Measurements from ENCODE around the gene RHOG. TPM values are rescaled to one million over a fixed set of nuclear protein-coding genes. Genes with fewer than 3 reads are reported as not detected.

Gene RHOG
- total RNA-seq, 2 experiments from 2014 or later, result 183 to 190 TPM

- DNase-seq, result no peak
- peaks cover 70% of the 10 kb centered on the region for H3K36me3 Mint-ChIP-seq
- peaks cover 2% of the 10 kb centered on the region for H3K9me3 Mint-ChIP-seq
- H3K4me1 Mint-ChIP-seq, result peaks cover 67% of the 10 kb centered on the region
- peak overlapping the region; percentile 56 for H3K4me3 Mint-ChIP-seq
- H3K27me3 Mint-ChIP-seq, result no peaks in the 10 kb centered on the region
- peak overlapping the region; percentile 81 for H3K27ac Mint-ChIP-seq
Measured at GRCh38 chr11:3832816-3833215, 7.9 kb downstream of the RHOG start.

- H3K36me3 Mint-ChIP-seq, result peaks cover 73% of the 10 kb centered on the region
- peak overlapping the region; percentile 81 for H3K27ac Mint-ChIP-seq
- H3K9me3 Mint-ChIP-seq, result peaks cover 2% of the 10 kb centered on the region
- no peaks in the 10 kb centered on the region for H3K27me3 Mint-ChIP-seq
- DNase-seq, result no peak
- H3K4me3 Mint-ChIP-seq, result peak overlapping the region; percentile 16
- H3K4me1 Mint-ChIP-seq, result peaks cover 58% of the 10 kb centered on the region
Measured at GRCh38 chr11:3831378-3832239, 9.2 kb downstream of the RHOG start.

DNA sequence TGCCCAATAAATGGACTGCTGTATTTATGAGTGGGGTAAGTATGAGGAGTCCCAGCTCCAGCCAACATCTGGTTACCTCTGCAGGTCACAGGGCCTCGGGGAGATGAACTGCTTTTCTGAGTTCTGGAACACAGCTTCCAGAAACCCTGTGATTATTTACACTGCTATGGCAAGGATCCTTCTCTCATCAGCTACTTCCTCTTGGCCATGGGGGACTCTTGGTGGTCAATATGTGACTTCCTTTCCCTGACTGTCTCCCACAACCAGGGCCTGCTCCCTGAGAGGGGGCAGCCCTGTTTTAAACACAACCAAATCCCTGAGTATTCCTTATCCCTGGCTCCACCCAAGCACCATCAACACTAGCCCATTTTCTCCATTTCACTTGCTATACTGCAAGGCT, 10.0 kb downstream of the RHOG start:
- Mint-ChIP-seq H3K36me3 (peaks cover 76% of the 10 kb centered on the region), H3K27me3 (no peaks in the 10 kb centered on the region), H3K4me1 (peaks cover 56% of the 10 kb centered on the region), H3K9me3 (peaks cover 2% of the 10 kb centered on the region), H3K4me3 (no peak overlapping the region), H3K27ac (peak overlapping the region; percentile 81)
- DNase-seq, result no peak

GRCh38 chr11:3830088-3830487, 10.7 kb downstream of the RHOG start:
- peak overlapping the region; percentile 81 for H3K27ac Mint-ChIP-seq
- H3K4me1 Mint-ChIP-seq, result peaks cover 51% of the 10 kb centered on the region

GRCh38 chr11:3827434-3828186, 13.1 kb downstream of the RHOG start:
- Mint-ChIP-seq H3K4me3 (no peak overlapping the region), H3K36me3 (peaks cover 62% of the 10 kb centered on the region), H3K27me3 (no peaks in the 10 kb centered on the region), H3K4me1 (peaks cover 35% of the 10 kb centered on the region), H3K9me3 (no peaks in the 10 kb centered on the region), H3K27ac (no peak overlapping the region)
- no peak for DNase-seq

More at GRCh38 chr11:3830088-3830487, 10.7 kb downstream of the RHOG start:
- no peak overlapping the region for H3K4me3 Mint-ChIP-seq
- no peak for DNase-seq
- peaks cover 75% of the 10 kb centered on the region for H3K36me3 Mint-ChIP-seq
- H3K27me3 Mint-ChIP-seq, result no peaks in the 10 kb centered on the region
- no peaks in the 10 kb centered on the region for H3K9me3 Mint-ChIP-seq

GRCh38 chr11:3826721-3827120, 14.0 kb downstream of the RHOG start:
- no peaks in the 10 kb centered on the region for H3K9me3 Mint-ChIP-seq
- DNase-seq, result no peak
- H3K36me3 Mint-ChIP-seq, result peaks cover 56% of the 10 kb centered on the region
- peak overlapping the region; percentile 82 for H3K27ac Mint-ChIP-seq
- H3K4me3 Mint-ChIP-seq, result no peak overlapping the region
- peaks cover 27% of the 10 kb centered on the region for H3K4me1 Mint-ChIP-seq
- H3K27me3 Mint-ChIP-seq, result no peaks in the 10 kb centered on the region

DNA sequence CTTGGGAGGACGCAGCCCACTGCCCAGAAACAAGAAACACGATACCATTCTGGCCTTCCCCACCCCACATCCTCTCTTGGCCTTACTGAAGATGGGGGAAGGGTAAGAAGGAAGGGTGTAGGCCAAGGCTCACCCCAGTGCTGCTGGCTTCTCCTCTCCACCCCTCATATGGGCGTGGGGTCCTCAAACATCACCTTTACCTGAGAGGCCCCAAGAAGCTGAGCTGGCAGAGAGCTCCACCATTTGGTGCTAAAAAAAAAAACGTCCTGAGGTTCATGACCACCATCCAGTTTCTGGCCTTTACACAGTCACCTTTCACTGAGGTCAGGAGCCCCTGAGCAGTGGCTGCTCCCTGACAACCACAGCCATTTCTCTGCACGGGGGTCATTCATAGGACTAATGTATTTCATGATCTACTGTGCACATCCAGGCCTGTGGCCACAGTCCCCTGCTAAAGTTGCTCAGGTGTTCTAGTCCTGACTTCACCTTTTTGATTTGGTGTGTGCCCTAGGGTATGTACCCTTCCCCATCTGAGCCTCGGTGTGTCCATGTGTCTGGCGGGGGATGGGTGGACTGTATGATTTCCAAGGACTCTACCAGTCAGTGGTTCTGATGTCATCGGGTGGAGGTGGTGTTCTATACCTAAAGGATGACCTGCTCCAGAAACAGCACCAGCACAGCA, 15.1 kb downstream of the RHOG start:
- no peaks in the 10 kb centered on the region for H3K9me3 Mint-ChIP-seq
- peaks cover 17% of the 10 kb centered on the region for H3K4me1 Mint-ChIP-seq
- peak overlapping the region; percentile 8 for H3K4me3 Mint-ChIP-seq
- peaks cover 46% of the 10 kb centered on the region for H3K36me3 Mint-ChIP-seq
- H3K27me3 Mint-ChIP-seq, result no peaks in the 10 kb centered on the region
- peak overlapping the region; percentile 82 for H3K27ac Mint-ChIP-seq
- no peak for DNase-seq

DNA sequence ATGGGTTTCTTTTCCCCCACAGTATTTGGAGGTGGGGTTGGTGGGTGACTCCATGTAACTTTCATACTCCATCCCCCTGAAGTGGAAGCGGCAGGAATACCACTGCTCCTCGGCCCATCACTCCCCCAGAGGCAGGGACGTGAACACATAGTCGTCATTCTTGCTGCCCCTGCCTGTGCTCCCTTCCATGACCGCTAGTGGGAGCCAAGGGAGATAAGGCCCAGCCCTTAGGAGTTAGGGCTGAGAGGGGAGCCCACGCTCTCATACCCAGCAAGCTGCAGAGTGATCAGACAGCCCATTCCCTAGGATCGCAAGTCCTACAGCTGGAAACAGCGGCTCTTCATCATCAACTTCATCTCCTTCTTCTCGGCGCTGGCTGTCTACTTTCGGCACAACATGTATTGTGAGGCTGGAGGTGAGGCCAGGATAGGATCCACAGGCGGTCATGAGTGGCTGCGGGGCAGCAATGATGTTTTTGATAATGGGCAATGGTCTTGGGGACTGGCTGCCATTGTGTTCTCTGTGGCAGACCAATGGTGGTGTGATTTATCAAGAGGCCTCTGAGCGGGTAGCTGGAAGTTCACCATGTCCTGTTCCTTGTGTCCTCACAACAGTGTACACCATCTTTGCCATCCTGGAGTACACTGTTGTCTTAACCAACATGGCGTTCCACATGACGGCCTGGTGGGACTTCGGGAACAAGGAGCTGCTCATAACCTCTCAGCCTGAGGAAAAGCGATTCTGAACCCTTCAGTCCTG, 15.9 kb downstream of the RHOG start:
- Mint-ChIP-seq H3K27ac (peak overlapping the region; percentile 73), H3K36me3 (peaks cover 39% of the 10 kb centered on the region), H3K27me3 (no peaks in the 10 kb centered on the region), H3K9me3 (no peaks in the 10 kb centered on the region), H3K4me3 (no peak overlapping the region), H3K4me1 (peaks cover 17% of the 10 kb centered on the region)
- DNase-seq, result peak; percentile 78

GRCh38 chr11:3823762-3824506, 16.8 kb downstream of the RHOG start:
- peaks cover 17% of the 10 kb centered on the region for H3K4me1 Mint-ChIP-seq
- peaks cover 34% of the 10 kb centered on the region for H3K36me3 Mint-ChIP-seq
- no peak overlapping the region for H3K4me3 Mint-ChIP-seq
- DNase-seq, result no peak
- H3K27me3 Mint-ChIP-seq, result no peaks in the 10 kb centered on the region
- H3K27ac Mint-ChIP-seq, result peak overlapping the region; percentile 40
- H3K9me3 Mint-ChIP-seq, result no peaks in the 10 kb centered on the region

- H3K4me3 Mint-ChIP-seq, result no peak overlapping the region
- H3K27me3 Mint-ChIP-seq, result no peaks in the 10 kb centered on the region
- H3K4me1 Mint-ChIP-seq, result peaks cover 17% of the 10 kb centered on the region
- no peak overlapping the region for H3K27ac Mint-ChIP-seq
- H3K36me3 Mint-ChIP-seq, result peaks cover 34% of the 10 kb centered on the region
- H3K9me3 Mint-ChIP-seq, result no peaks in the 10 kb centered on the region
- no peak for DNase-seq
Measured at GRCh38 chr11:3823303-3823702, 17.5 kb downstream of the RHOG start.

DNA sequence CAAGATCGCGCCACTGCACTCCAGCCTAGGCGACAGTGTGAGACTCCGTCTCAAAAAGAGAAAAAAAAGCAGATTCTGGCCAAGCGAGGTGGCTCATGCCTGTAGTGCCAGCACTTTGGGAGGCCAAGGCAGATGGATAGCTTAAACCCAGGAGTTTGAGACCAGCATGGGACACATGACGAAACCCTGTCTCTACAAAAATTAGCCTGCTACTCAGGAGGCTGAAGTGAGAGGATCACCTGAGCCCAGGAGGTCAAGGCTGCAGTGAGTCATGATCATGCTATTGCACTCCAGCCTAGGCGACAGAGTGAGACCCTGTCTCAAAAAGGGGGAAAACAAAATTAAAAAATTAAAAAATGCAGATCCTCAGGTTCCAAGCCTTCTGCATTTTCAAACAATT, 18.4 kb downstream of the RHOG start:
- Mint-ChIP-seq H3K27ac (no peak overlapping the region), H3K27me3 (no peaks in the 10 kb centered on the region), H3K9me3 (no peaks in the 10 kb centered on the region), H3K4me3 (no peak overlapping the region), H3K4me1 (peaks cover 17% of the 10 kb centered on the region), H3K36me3 (peaks cover 28% of the 10 kb centered on the region)
- DNase-seq, result no peak

DNA sequence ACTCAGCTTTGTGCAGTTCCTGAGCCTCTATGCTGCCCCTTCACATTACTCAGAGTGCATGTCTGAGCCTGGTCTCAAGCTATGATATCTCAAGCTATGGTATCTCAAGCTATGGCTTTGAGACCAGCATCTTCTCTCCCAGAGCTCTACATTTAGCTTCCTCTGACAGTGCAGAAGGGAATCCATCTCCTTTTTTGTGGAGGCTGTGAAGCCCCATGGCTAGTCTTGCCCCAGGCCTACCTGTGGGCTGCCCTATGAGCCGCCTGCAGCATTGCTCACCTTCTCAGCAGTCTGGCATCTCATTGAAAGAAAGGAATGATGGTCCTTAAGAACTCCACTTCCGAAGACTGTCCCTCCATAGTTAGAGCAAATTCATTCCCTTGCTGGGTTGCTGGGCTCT, 19.8 kb downstream of the RHOG start:
- Mint-ChIP-seq H3K27ac (no peak overlapping the region), H3K4me1 (peaks cover 14% of the 10 kb centered on the region), H3K9me3 (no peaks in the 10 kb centered on the region), H3K4me3 (no peak overlapping the region), H3K36me3 (peaks cover 18% of the 10 kb centered on the region), H3K27me3 (no peaks in the 10 kb centered on the region)
- no peak for DNase-seq

DNA sequence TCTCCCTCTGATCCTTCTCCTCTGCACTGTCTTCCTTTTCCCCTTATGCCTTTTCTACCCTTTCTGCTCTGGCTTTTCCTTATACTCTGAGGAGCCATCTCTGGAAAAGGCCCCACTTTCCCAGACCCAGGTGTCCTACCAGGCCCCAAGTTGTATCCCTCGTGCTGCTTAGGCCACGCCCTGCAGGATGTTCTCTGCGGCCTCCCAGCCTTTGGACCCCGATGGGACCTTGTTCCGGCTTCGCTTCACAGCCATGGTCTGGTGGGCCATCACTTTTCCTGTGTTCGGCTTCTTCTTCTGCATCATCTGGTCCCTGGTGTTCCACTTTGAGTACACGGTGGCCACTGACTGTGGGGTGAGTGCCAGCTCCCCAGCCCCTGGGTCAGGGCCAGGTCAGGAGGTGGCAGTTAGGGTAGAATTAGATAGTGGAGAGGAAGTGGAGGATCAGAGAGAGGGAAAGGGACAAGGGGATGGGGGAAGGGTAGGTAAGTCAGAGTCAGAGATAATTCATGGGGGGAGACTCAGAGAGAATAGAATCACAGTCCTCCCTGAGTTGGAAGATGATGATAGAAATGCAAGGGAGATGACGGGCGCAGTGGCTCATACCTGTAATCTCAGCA, 23.5 kb downstream of the RHOG start:
- H3K9me3 Mint-ChIP-seq, result no peaks in the 10 kb centered on the region
- no peak overlapping the region for H3K27ac Mint-ChIP-seq
- H3K4me1 Mint-ChIP-seq, result no peaks in the 10 kb centered on the region
- no peak for DNase-seq
- H3K36me3 Mint-ChIP-seq, result peaks cover 2% of the 10 kb centered on the region
- no peaks in the 10 kb centered on the region for H3K27me3 Mint-ChIP-seq
- no peak overlapping the region for H3K4me3 Mint-ChIP-seq

- no peak overlapping the region for H3K27ac Mint-ChIP-seq
- no peak overlapping the region for H3K4me3 Mint-ChIP-seq
- H3K4me1 Mint-ChIP-seq, result no peaks in the 10 kb centered on the region
- H3K27me3 Mint-ChIP-seq, result no peaks in the 10 kb centered on the region
- H3K9me3 Mint-ChIP-seq, result no peaks in the 10 kb centered on the region
- no peak for DNase-seq
- H3K36me3 Mint-ChIP-seq, result peaks cover 2% of the 10 kb centered on the region
Measured at GRCh38 chr11:3816673-3817072, 24.1 kb downstream of the RHOG start.
